IMR-90 (cell line): Measurements from ENCODE around the gene DNAJC30. TPM values are rescaled to one million over a fixed set of nuclear protein-coding genes. Genes with fewer than 3 reads are reported as not detected.

Experiments used
- ATAC-seq: fragments of 200-7000 bp; cut with Tn5 transposase; 2 replicates; pipeline ENCODE4 v1.9.1; 2020; ENCODE audit warnings: low read depth, mild to moderate bottlenecking, moderate library complexity
- BruUV-seq: library from RNA; stranded (reverse); fragments of 400-500 nt; replicated peaks from 2 replicates; lab custom pipeline; 2021; lab: Mats Ljungman, UMichigan
- CTCF ChIA-PET: fragments of 300-600 bp; formaldehyde crosslinking; extraction: SDS; loops from one replicate; lab custom pipeline; 2021; ENCODE audit warnings: antibody characterized with exemption; lab: Yijun Ruan, JAX
- POLR2A ChIA-PET: fragments of 300-600 bp; sonication (Branson Sonifier 250); formaldehyde crosslinking; loops from one replicate; lab custom pipeline; 2022; ENCODE audit warnings: antibody characterized with exemption; ENCODE audit not compliant: unreplicated experiment; lab: Charles Lee
- DNase-seq: peaks from one replicate; pipeline ENCODE4 v3.0.0; 2013
- H2AFZ ChIP-seq: replicated peaks from 2 replicates; pipeline ENCODE3; 2013; ENCODE audit warnings: low read length, mild to moderate bottlenecking; ENCODE audit not compliant: poor library complexity
- H2AK5ac ChIP-seq: 2 replicates; pipeline ENCODE4 v1.6.1; 2013; ENCODE audit warnings: low read depth, low read length, inconsistent platforms
- H2AK9ac ChIP-seq: replicated peaks from 2 replicates; pipeline ENCODE3; 2013; ENCODE audit warnings: mild to moderate bottlenecking, low read depth, low read length, moderate library complexity; ENCODE audit not compliant: poor library complexity
- H2BK120ac ChIP-seq: 2 replicates; pipeline ENCODE4 v1.6.1; 2013; ENCODE audit warnings: low read depth, low read length, inconsistent platforms
- H2BK15ac ChIP-seq: 3 replicates; pipeline ENCODE4 v1.6.1; 2013; ENCODE audit warnings: low read depth, low read length, inconsistent platforms
- H2BK20ac ChIP-seq: 2 replicates; pipeline ENCODE4 v1.6.1; 2013; ENCODE audit warnings: low read depth, mild to moderate bottlenecking, inconsistent platforms, low read length, moderate library complexity
- H2BK5ac ChIP-seq: 2 replicates; pipeline ENCODE4 v1.6.1; 2013; ENCODE audit warnings: mild to moderate bottlenecking, low read depth, low read length, inconsistent platforms; ENCODE audit not compliant: poor library complexity, severe bottlenecking
- H3K14ac ChIP-seq: replicated peaks from 2 replicates; pipeline ENCODE4 v1.6.1; 2013; ENCODE audit warnings: low read depth, low read length, inconsistent platforms
- H3K18ac ChIP-seq: 2 replicates; pipeline ENCODE4 v1.6.1; 2013; ENCODE audit warnings: low read depth, low read length, control low read depth
- H3K23ac ChIP-seq: 2 replicates; pipeline ENCODE4 v1.6.1; 2013; ENCODE audit warnings: low read depth, low read length, inconsistent platforms
- H3K27ac ChIP-seq: 2 replicates; pipeline ENCODE4 v1.5.1; 2013; ENCODE audit warnings: mild to moderate bottlenecking, control low read depth, low read length; ENCODE audit not compliant: insufficient read depth
- H3K27me3 ChIP-seq: 2 replicates; pipeline ENCODE4 v1.6.1; 2013; ENCODE audit warnings: low read length; ENCODE audit not compliant: control insufficient read depth, insufficient read depth
- H3K36me3 ChIP-seq: 2 replicates; pipeline ENCODE4 v1.6.1; 2013; ENCODE audit warnings: low read length, mixed read lengths; ENCODE audit not compliant: control insufficient read depth, insufficient read depth
- H3K4ac ChIP-seq: 2 replicates; pipeline ENCODE4 v1.6.1; 2013; ENCODE audit warnings: low read depth, low read length, inconsistent platforms
- H3K4me1 ChIP-seq: 2 replicates; pipeline ENCODE4 v1.6.1; 2013; ENCODE audit warnings: low read length, mixed read lengths; ENCODE audit not compliant: control insufficient read depth, insufficient read depth
- H3K4me2 ChIP-seq: 2 replicates; pipeline ENCODE4 v1.6.1; 2013; ENCODE audit warnings: low read depth, mild to moderate bottlenecking, control low read depth, low read length, moderate library complexity
- H3K4me3 ChIP-seq: 2 replicates; pipeline ENCODE4 v1.5.1; 2013; ENCODE audit warnings: low read depth, mild to moderate bottlenecking, control low read depth, low read length, moderate library complexity; ENCODE audit not compliant: insufficient read depth
- H3K56ac ChIP-seq: 2 replicates; pipeline ENCODE4 v1.6.1; 2013; ENCODE audit warnings: low read length, inconsistent platforms; ENCODE audit not compliant: insufficient read depth; ENCODE audit errors: extremely low read depth
- H3K79me1 ChIP-seq, 2 experiments: 2 replicates each; pipeline ENCODE4 v1.6.1; 2013; ENCODE audit warnings: low read length in 2 of 2, inconsistent platforms in 1 of 2, low read depth in 1 of 2
- H3K9ac ChIP-seq: 2 replicates; pipeline ENCODE4 v1.6.1; 2013; ENCODE audit warnings: low read depth, low read length, control low read depth
- H3K9me1 ChIP-seq: 2 replicates; pipeline ENCODE4 v1.6.1; 2013; ENCODE audit warnings: low read length, inconsistent platforms; ENCODE audit not compliant: insufficient read depth
- H3K9me3 ChIP-seq: 2 replicates; pipeline ENCODE4 v1.6.1; 2013; ENCODE audit warnings: low read length; ENCODE audit not compliant: control insufficient read depth, insufficient read depth
- H4K20me1 ChIP-seq: 2 replicates; pipeline ENCODE4 v1.6.1; 2013; ENCODE audit warnings: low read length, inconsistent platforms; ENCODE audit not compliant: insufficient read depth
- H4K5ac ChIP-seq: 2 replicates; pipeline ENCODE4 v1.6.1; 2013; ENCODE audit warnings: mild to moderate bottlenecking, low read depth, low read length, control low read depth
- H4K8ac ChIP-seq, 2 experiments: 2 replicates each; pipeline ENCODE4 v1.6.1; 2013; ENCODE audit warnings: low read depth in 2 of 2, low read length in 2 of 2, control low read depth in 1 of 2, inconsistent platforms in 1 of 2
- H4K91ac ChIP-seq: 2 replicates; pipeline ENCODE4 v1.6.1; 2013; ENCODE audit warnings: low read depth, low read length, inconsistent platforms; ENCODE audit not compliant: insufficient read depth
- FOS ChIP-seq: fragments of 150-350 bp; IDR thresholded peaks from 2 replicates; pipeline ENCODE4 v1.6.1; 2016; ENCODE audit warnings: low read depth, low read length
- WGBS, 2 experiments: methylation state at CpG; one replicate each; pipeline versions ENCODE4 v1.1.5 to v1.1.7; 2013; ENCODE audit warnings: missing lambda C conversion rate in 2 of 2; ENCODE audit not compliant: insufficient read length in 1 of 2; ENCODE audit errors: extremely low coverage in 2 of 2; 5-methylcytosine and 5-hydroxymethylcytosine counted together
- dilution Hi-C: fragments of 300-500 bp; cut with HindIII; formaldehyde crosslinking; loops from one replicate; pipeline ENCODE4 v1.14.3; 2018; ENCODE audit warnings: low sequenced_read_pairs; ENCODE audit not compliant: unreplicated experiment
- in situ Hi-C: fragments of 300-500 bp; cut with MboI; formaldehyde crosslinking; loops from 3 replicates; pipeline ENCODE4 v1.14.3; 2019; ENCODE audit warnings: low sequenced_read_pairs, inconsistent platforms, mixed read lengths
- intact Hi-C: fragments of 100-400 bp; cut with micrococcal nuclease; formaldehyde crosslinking; loops from 2 replicates; pipeline ENCODE4 v1.10.0; 2022
- polyA plus RNA-seq, 3 experiments: library from polyadenylated mRNA; depleted of rRNA; stranded (reverse); fragments of >200 nt; gene quantifications; 2 replicates each; pipeline ENCODE4 v1.2.3, GENCODE V29; 2012; ENCODE audit warnings: low replicate concordance in 1 of 3
- total RNA-seq: library from RNA; depleted of rRNA; stranded (reverse); fragments of >200 nt; gene quantifications from 2 replicates; pipeline ENCODE4 v1.2.3, GENCODE V29; 2012

Gene DNAJC30
- total and polyA plus RNA-seq, 2 of the 4 experiments (the other 2 are of a cell fraction) = 1.6 to 9.0 TPM

GRCh38 chr7:73685311-73685710 lies 2.1 kb upstream of the DNAJC30 start:
- Histone ChIP-seq H3K9me1 (peaks cover 7% of the 10 kb centered on the region; the same call in 1 of the 2 replicates), H2BK15ac (no peak overlapping the region), H2BK120ac (no peak overlapping the region), H3K23ac (no peak overlapping the region), H3K27me3 (no peaks in the 10 kb centered on the region), H3K27ac (no peak overlapping the region), H3K9me3 (no peaks in the 10 kb centered on the region), H2AK9ac (no peak overlapping the region), H3K14ac (no peak overlapping the region), H4K20me1 (peaks cover 7% of the 10 kb centered on the region; the same call in 1 of the 2 replicates), H3K4me3 (no peak overlapping the region), H2BK5ac (no peak overlapping the region), H3K79me1 (peaks cover 41 to 70% of the 10 kb centered on the region in 2 experiments), H4K91ac (no peak overlapping the region), H3K4ac (no peak overlapping the region), H3K9ac (no peak overlapping the region), H2AK5ac (no peak overlapping the region), H3K4me2 (no peak overlapping the region), H3K36me3 (peaks cover 18% of the 10 kb centered on the region), H2AFZ (no peak overlapping the region), H3K56ac (no peak overlapping the region), H3K18ac (no peak overlapping the region), H4K5ac (no peak overlapping the region), H2BK20ac (no peak overlapping the region), H3K4me1 (peaks cover 13% of the 10 kb centered on the region), H4K8ac (no peak overlapping the region)
- dilution Hi-C loops = no loop called here
- BruUV-seq = no TSS peak
- ATAC-seq (no peak), DNase-seq (no peak)
- 95% methylated on average over 13 of the region's 18 CpGs; no CpG with 5 or more reads in 1 of the 2 experiments for WGBS, 2 experiments
- POLR2A ChIA-PET = no interaction called here
- TF ChIP-seq FOS = no peak
- CTCF ChIA-PET = no interaction called here
- in situ Hi-C loops = no loop called here
- intact Hi-C loops = no loop called here
